T-helper 1 cell (primary cell): ENCODE data around the gene CHMP4A.
"Not testable (repeated sequence)": the region's sequence is repeated elsewhere in the genome, so short reads cannot be mapped to it uniquely, and the experiment has no call there.

Experiments
- DNase-seq, 5 donors: peaks; one replicate each; pipeline ENCODE4 v3.0.0-alpha.2; 2012 to 2020

The CHMP4A gene

GRCh38 chr14:24246765-24247212 is 33.5 kb upstream of the CHMP4A start:
- peak in 1 of 5 donors; percentile 81 for DNase-seq

GRCh38 chr14:24245350-24245749 is 32.1 kb upstream of the CHMP4A start:
- DNase-seq, result not testable (repeated sequence)

DNA sequence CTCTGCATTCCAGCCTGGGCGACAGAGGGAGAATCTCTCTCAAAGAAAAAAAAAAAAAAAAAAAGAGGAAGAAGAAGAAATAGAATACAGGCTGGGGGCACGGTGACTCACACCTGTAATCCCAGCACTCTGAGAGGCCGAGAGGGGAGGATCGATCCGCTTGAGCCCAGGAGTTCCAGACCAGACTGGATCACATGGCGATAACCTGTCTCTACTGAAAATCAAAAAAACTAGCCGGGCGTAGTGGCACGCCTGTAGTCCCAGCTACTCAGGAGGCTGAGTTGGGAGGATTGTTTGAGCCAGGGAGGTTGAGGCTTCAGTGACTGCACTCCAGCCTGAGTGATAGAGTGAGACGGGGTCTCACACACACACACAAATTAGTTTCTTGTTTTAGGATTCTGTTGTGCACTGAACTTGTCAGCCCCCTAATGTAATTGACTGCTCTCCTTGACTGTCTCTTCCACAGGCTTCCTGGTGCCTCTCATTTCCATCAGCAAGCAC is 30.1 kb upstream of the CHMP4A start:
- DNase-seq, result peak in 1 of 5 donors; percentile 15

- DNase-seq, result peak; percentile 90 to 96 (median 93)
Measured at GRCh38 chr14:24241829-24242443, 28.6 kb upstream of the CHMP4A start.

DNA sequence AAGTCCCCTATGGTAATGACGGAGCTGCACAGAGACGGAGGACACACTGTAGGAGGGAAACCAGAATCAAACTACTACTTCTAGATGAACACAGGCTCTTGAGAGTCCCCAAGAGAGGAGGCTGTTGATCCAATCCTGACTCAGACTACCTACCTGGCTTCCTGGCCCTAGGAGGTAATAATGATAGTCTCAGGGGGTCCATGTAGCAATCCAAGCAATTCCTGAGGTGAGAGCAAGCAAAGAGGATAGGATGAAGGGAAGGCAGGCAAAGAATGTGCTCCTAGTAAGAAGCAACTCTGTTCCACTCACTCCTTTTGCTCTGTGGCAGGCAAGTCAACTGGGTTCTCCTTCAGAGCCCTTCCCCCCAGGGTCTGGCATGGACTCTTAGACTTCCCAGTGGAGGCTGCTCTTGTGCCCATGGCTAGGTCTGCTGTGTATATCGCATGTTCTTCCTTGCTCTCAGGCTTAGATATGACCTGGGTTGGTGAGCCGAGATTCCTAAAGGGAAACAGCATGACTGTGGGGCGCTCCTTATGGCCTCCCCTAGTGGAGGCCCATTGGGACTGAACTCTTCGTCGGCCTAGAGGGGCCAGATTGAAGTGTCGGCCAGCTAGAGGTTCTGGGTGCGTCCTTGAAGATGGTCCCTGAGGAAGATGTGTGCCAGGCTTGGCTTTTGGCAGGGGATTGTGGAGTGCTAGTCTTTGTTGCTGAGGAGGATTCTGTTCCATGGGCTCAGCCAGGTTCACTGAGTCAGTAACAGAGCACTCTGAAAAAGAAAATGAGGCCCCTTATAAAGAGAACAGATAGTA is 27.0 kb upstream of the CHMP4A start:
- DNase-seq, result no peak

DNA sequence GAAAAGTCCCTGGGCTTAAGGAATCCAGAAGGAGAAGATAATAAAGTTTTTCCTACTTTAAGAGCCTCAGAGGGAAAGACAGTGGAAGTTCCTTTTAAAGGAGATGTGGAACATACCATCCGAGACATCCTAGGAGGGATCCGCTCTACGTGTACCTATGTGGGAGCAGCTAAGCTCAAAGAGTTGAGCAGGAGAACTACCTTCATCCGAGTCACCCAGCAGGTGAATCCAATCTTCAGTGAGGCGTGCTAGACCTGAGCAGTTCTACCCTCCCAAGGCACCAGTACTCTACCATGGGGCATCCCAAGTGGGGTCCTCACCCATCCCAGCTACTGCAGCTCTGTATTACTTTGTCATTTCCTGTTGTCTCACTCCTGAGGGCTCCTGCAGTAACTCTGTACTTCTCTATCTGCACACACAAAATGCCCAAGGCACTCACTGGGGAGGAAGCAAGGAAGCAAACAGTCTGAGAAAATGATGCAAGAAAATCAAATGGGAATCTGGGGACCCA is 25.3 kb upstream of the CHMP4A start:
- no peak for DNase-seq

GRCh38 chr14:24238123-24238522 is 24.8 kb upstream of the CHMP4A start:
- DNase-seq, result no peak

DNA sequence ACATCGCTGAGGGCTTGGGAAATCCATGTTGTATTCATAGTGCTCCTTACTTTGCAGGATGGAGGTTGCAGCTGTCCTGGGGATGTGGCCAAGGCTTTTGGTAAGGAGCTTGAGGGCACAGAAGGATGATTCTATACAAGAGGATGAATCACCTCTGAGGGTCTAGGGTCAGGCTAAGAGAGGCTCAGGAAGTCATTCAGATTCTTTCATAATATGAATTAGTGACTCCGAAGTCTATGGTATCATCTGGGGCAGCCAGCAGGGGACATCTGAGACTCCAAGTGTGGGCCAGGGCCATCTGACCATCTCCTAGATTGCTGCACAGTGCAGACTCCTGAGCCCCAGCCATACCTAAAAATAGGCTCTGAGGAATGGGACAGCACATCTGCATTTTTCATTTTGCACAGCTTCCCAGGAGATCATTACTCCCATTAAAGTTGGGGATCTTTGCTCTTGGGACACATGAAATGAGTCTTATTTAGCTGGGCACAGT is 24.2 kb upstream of the CHMP4A start:
- no peak for DNase-seq

- no peak for DNase-seq
Measured at GRCh38 chr14:24236689-24237462, 23.6 kb upstream of the CHMP4A start.

DNA sequence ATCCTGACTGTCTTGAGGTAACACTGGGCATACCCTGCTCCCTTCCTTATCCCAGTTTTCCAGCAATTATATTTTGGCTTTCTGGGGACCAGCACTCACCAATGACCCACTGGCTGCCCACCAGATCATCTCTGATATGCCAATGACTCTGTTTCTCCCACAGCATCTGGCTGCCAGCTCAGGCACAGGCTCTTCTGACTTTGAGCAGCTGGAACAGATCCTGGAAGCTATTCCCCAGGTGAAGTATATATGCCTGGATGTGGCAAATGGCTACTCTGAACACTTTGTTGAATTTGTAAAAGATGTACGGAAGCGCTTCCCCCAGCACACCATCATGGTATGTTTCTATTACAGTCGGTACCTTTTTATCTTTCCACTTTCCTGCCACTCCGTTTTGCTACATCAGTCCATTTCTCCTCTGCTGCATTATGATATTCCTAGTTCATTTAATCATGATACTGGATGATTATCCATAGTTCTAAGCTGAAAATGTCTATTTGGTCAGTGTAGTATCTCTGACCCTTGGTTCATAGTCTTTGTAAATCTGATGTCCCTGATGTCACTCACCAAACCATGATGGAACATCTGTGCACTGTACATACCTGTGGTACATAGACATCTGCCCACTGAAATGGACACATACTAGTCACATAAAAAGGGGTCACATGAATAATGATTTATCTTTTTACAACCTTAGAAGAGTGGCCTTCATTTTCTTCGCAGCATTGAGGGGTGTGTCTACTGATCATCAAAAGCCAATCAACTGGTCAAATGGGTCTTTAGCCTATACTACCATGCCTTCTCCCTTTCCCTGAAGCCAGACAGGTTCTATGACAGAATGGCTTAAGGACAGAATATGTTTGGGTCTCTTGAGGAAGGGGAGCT is 22.8 kb upstream of the CHMP4A start:
- no peak for DNase-seq

- no peak for DNase-seq
Measured at GRCh38 chr14:24234095-24235005, 21.1 kb upstream of the CHMP4A start.

- no peak for DNase-seq
Measured at GRCh38 chr14:24233538-24233866, 20.2 kb upstream of the CHMP4A start.

- DNase-seq, result no peak
Measured at GRCh38 chr14:24232645-24233537, 19.6 kb upstream of the CHMP4A start, which contains the start of gene GMPR2. Gene GMPR2 (plus strand): TSS chr14:24232929. CDS start chr14:24233254, 325 bp downstream.

DNA sequence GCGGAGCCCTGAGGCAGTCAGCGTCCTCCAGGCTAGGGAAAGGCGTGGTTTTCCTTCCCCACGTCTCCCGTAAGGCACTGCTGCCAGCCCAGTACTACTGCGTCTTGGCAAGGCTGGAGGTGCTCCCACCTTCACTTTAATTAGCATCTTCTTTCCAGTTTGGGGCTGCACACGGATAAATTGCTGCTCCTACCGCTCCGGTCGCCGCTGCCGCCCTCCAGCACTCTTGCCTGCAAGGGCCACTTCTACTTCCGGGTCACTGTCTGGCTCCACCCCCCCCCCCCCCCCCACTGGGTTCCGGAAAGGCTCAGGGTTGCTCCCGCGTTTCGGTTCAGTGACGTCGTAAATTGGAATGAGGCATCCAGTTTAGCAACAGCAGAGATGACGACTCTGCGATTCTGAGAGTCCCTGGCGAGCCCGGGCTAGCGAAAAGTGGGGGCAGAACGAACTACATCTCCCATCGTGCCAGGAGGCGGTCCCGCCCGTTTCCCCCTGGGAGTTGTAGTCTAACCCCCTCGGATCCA is 18.9 kb upstream of the CHMP4A start, which contains the start of gene NEDD8:
NEDD8 (minus strand) TSS at position 247 of the 524 bp plus-strand sequence; CDS start at position 147, 100 bp downstream.
- DNase-seq, result peak; percentile 69 to 94 (median 84)

- DNase-seq, result no peak
Measured at GRCh38 chr14:24231263-24232120, 18.2 kb upstream of the CHMP4A start.

DNA sequence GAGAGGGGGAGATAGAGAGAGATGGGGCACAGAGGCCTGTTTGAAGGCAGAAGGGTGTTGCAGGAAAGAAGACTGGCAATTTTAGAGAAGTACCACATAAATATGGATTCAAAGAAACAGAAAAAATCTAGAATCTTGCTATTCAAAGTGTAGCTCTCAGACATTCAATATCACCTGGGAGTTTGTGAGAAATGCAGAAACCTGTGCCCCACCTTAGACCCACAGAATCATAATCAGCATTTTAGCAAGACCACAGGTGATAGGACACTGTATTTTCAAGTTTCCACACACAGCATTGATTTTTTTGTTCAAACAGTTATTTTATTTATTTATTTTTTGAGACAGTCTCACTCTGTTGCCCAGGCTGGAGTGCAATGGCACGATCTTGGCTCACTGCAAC is 15.6 kb upstream of the CHMP4A start:
- no peak for DNase-seq

GRCh38 chr14:24226473-24226872 is 13.2 kb upstream of the CHMP4A start:
- no peak for DNase-seq

DNA sequence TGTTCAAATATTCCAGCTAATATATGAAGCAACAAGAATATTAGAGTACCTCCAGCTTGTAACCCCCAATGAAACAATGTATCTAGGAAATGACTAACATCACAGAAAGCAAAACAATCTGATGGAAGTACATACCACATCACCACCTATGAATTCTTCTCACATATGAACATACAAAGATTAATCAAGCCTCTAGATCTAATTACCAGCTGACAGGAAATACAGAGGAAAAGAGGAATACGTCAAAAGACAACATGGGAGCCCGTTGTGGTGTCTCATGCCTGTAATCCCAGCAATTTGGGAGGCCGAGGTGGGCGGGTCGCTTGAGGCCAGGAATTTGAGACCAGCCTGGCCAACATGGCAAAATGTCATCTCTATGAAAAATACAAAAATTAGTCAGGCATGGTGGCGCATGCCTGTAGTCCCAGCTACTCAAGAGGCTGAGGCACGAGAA is 11.4 kb upstream of the CHMP4A start:
- DNase-seq, result no peak
